CD14-positive monocyte (primary cell): ENCODE results near the gene SBF2. TPM values are rescaled to one million over a fixed set of nuclear protein-coding genes. Genes with fewer than 3 reads are reported as not detected.

Experiments
- DNase-seq, 3 donors: peaks; one replicate each; pipeline ENCODE4 v3.0.0-alpha.2; 2011 to 2022
- H2AFZ ChIP-seq: 2 replicates; pipeline ENCODE4 v1.6.0; 2012; ENCODE audit warnings: mild to moderate bottlenecking, low read depth, low read length, inconsistent platforms; ENCODE audit not compliant: insufficient read depth, poor library complexity, severe bottlenecking
- H3K27ac ChIP-seq, 2 donors: 1 replicate in 1 of 2; 2 replicates in 1 of 2; pipeline ENCODE4 v1.5.1; 2012 to 2013; ENCODE audit warnings: low read length in 2 of 2, control low read depth in 1 of 2, inconsistent platforms in 1 of 2, low read depth in 1 of 2, mild to moderate bottlenecking in 1 of 2
- H3K27me3 ChIP-seq, 2 donors: one replicate each; pipeline versions ENCODE4 v1.6.0 to v1.6.1; 2011 to 2013; ENCODE audit warnings: low read length in 2 of 2; ENCODE audit not compliant: control insufficient read depth in 2 of 2, insufficient read depth in 2 of 2
- H3K36me3 ChIP-seq, 2 donors: replicated peaks in 1 of 2; 1 replicate in 1 of 2; 2 replicates in 1 of 2; pipeline versions ENCODE4 v1.5.1 to v1.6.1; 2012 to 2013; ENCODE audit warnings: low read length in 2 of 2, control low read depth in 1 of 2, inconsistent platforms in 1 of 2, mild to moderate bottlenecking in 1 of 2; ENCODE audit not compliant: insufficient read depth in 2 of 2, control insufficient read depth in 1 of 2
- H3K4me1 ChIP-seq, 2 donors: 1 replicate in 1 of 2; 2 replicates in 1 of 2; pipeline versions ENCODE4 v1.5.1 to v1.6.1; 2012 to 2013; ENCODE audit warnings: low read length in 2 of 2, control low read depth in 1 of 2, inconsistent platforms in 1 of 2, mild to moderate bottlenecking in 1 of 2, moderate library complexity in 1 of 2; ENCODE audit not compliant: insufficient read depth in 2 of 2, control insufficient read depth in 1 of 2
- H3K4me2 ChIP-seq: replicated peaks from 2 replicates; pipeline ENCODE3; 2012; ENCODE audit warnings: low read length, moderate library complexity, mild to moderate bottlenecking; ENCODE audit not compliant: poor library complexity, severe bottlenecking; ENCODE audit errors: extremely low read depth
- H3K4me3 ChIP-seq, 3 experiments: fragments of 200-600 bp in 1 of 3; sonication (generic) in 1 of 3; replicated peaks in 1 of 3; 1 replicate in 2 of 3; 2 replicates in 1 of 3; pipeline ENCODE4 v1.5.1; 2011 to 2013; ENCODE audit warnings: low read length in 3 of 3, mild to moderate bottlenecking in 3 of 3, control low read depth in 2 of 3, low read depth in 2 of 3, inconsistent platforms in 1 of 3, moderate library complexity in 1 of 3
- H3K79me2 ChIP-seq: 2 replicates; pipeline ENCODE4 v1.6.0; 2012; ENCODE audit warnings: mild to moderate bottlenecking, control low read depth, inconsistent platforms, low read length, moderate library complexity; ENCODE audit not compliant: insufficient read depth
- H3K9ac ChIP-seq: 2 replicates; pipeline ENCODE4 v1.6.0; 2017; ENCODE audit warnings: low read length, mild to moderate bottlenecking; ENCODE audit not compliant: insufficient read depth, poor library complexity, severe bottlenecking
- H3K9me3 ChIP-seq, 2 donors: replicated peaks in 1 of 2; 1 replicate in 1 of 2; 2 replicates in 1 of 2; pipeline versions ENCODE4 v1.5.1 to v1.6.1; 2012 to 2013; ENCODE audit warnings: low read length in 2 of 2, control low read depth in 1 of 2; ENCODE audit not compliant: control insufficient read depth in 1 of 2, insufficient read depth in 1 of 2
- H4K20me1 ChIP-seq: 2 replicates; pipeline ENCODE4 v1.6.0; 2012; ENCODE audit warnings: mild to moderate bottlenecking, low read length, control low read depth, moderate library complexity; ENCODE audit not compliant: insufficient read depth
- H3K27ac Mint-ChIP-seq, 7 donors: one replicate each; pipeline ENCODE4 v1.8.0; 2020; ENCODE audit warnings: mild to moderate bottlenecking in 7 of 7, mixed read lengths in 7 of 7, moderate library complexity in 6 of 7, inconsistent platforms in 2 of 7
- H3K27me3 Mint-ChIP-seq, 3 donors: one replicate each; pipeline ENCODE4 v1.8.0; 2021 to 2022; ENCODE audit warnings: low read depth in 3 of 3, mild to moderate bottlenecking in 3 of 3, mixed read lengths in 3 of 3, moderate library complexity in 3 of 3, inconsistent platforms in 1 of 3
- H3K36me3 Mint-ChIP-seq, 2 donors: one replicate each; pipeline ENCODE4 v1.8.0; 2020; ENCODE audit warnings: mixed read lengths in 2 of 2, inconsistent platforms in 1 of 2, mild to moderate bottlenecking in 1 of 2
- H3K4me1 Mint-ChIP-seq: one replicate; pipeline ENCODE4 v1.8.0; 2020; ENCODE audit warnings: mild to moderate bottlenecking, mixed read lengths
- H3K4me3 Mint-ChIP-seq, 2 donors: one replicate each; pipeline ENCODE4 v1.8.0; 2020; ENCODE audit warnings: mild to moderate bottlenecking in 2 of 2, mixed read lengths in 2 of 2, moderate library complexity in 1 of 2
- H3K9me3 Mint-ChIP-seq, 7 donors: one replicate each; pipeline ENCODE4 v1.8.0; 2020 to 2022; ENCODE audit warnings: mixed read lengths in 7 of 7, mild to moderate bottlenecking in 6 of 7, moderate library complexity in 6 of 7, inconsistent platforms in 2 of 7
- WGBS: methylation state at CpG from one replicate; pipeline ENCODE4 v1.1.5; 2013; ENCODE audit warnings: missing lambda C conversion rate; ENCODE audit not compliant: insufficient coverage; 5-methylcytosine and 5-hydroxymethylcytosine counted together
- intact Hi-C, 2 donors: fragments of 100-400 bp; cut with micrococcal nuclease; formaldehyde crosslinking; loops; one replicate each; pipeline versions ENCODE4 v1.15.0 to v1.15.1; 2023
- polyA plus RNA-seq, 3 donors: library from polyadenylated mRNA; depleted of rRNA in 1 of 3; unstranded in 2 of 3; stranded (reverse) in 1 of 3; fragments of 300-500 nt in 2 of 3; fragments of >200 nt in 1 of 3; fragmentation: Illumina TruSeq in 2 of 3; gene quantifications; 1 replicate in 2 of 3; 2 replicates in 1 of 3; pipeline ENCODE4 v1.2.3, GENCODE V29; 2012 to 2021
- TF ChIP-seq, protein P1 (sequence below): fragments of 200-600 bp; IDR thresholded peaks from one replicate; pipeline ENCODE4 v1.8.0; 2022; ENCODE audit warnings: antibody characterized with exemption, mild to moderate bottlenecking

SBF2 gene
- polyA plus RNA-seq, 3 donors: 8.9 to 30.7 (median 16.4) TPM

DNA sequence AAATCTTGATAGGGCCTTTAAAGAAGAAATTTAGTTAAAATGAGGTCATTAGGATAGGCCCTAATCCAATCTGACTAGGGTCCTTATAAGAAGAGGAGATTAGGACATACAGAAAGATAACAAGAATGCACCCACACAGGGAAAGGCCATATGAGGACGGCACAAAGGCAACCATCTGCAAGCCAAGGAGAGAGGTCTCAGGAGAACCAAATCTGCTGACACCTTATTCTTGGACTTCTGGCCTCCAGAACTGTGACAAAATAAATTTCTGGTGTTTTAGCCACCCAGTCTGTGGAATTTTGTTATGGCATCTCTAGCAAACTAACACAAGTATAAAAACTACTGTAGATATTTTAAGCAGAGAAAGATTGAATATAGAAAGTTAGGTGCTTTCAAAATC lies 39.5 kb upstream of the SBF2 start:
- Histone ChIP-seq H3K4me2 (no peak overlapping the region), H3K9me3 (no peaks in the 10 kb centered on the region), H3K27ac (no peak overlapping the region), H2AFZ (no peak overlapping the region), H3K79me2 (no peaks in the 10 kb centered on the region), H3K36me3 (no peaks in the 10 kb centered on the region), H3K9ac (no peak overlapping the region), H3K27me3 (no peaks in the 10 kb centered on the region), H3K4me3 (no peak overlapping the region), H4K20me1 (no peaks in the 10 kb centered on the region), H3K4me1 (peaks cover 8% of the 10 kb centered on the region in 2 donors)
- no peak overlapping the region for H3K4me3 Mint-ChIP-seq
- H3K9me3 Mint-ChIP-seq: peaks cover 3 to 15% (median 6%) of the 10 kb centered on the region in 7 donors
- H3K27ac Mint-ChIP-seq: no peak overlapping the region
- TF ChIP-seq, protein P1, sequence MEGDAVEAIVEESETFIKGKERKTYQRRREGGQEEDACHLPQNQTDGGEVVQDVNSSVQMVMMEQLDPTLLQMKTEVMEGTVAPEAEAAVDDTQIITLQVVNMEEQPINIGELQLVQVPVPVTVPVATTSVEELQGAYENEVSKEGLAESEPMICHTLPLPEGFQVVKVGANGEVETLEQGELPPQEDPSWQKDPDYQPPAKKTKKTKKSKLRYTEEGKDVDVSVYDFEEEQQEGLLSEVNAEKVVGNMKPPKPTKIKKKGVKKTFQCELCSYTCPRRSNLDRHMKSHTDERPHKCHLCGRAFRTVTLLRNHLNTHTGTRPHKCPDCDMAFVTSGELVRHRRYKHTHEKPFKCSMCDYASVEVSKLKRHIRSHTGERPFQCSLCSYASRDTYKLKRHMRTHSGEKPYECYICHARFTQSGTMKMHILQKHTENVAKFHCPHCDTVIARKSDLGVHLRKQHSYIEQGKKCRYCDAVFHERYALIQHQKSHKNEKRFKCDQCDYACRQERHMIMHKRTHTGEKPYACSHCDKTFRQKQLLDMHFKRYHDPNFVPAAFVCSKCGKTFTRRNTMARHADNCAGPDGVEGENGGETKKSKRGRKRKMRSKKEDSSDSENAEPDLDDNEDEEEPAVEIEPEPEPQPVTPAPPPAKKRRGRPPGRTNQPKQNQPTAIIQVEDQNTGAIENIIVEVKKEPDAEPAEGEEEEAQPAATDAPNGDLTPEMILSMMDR: no peak
- WGBS: no CpG with 5 or more reads among the region's 1 CpG
- DNase-seq: no peak
- H3K27me3 Mint-ChIP-seq: peaks cover 0 to 8% (median 5%) of the 10 kb centered on the region in 3 donors
- intact Hi-C loops: no loop called here
- H3K36me3 Mint-ChIP-seq: peaks cover 2 to 3% of the 10 kb centered on the region in 2 donors
- H3K4me1 Mint-ChIP-seq: peaks cover 13% of the 10 kb centered on the region

DNA sequence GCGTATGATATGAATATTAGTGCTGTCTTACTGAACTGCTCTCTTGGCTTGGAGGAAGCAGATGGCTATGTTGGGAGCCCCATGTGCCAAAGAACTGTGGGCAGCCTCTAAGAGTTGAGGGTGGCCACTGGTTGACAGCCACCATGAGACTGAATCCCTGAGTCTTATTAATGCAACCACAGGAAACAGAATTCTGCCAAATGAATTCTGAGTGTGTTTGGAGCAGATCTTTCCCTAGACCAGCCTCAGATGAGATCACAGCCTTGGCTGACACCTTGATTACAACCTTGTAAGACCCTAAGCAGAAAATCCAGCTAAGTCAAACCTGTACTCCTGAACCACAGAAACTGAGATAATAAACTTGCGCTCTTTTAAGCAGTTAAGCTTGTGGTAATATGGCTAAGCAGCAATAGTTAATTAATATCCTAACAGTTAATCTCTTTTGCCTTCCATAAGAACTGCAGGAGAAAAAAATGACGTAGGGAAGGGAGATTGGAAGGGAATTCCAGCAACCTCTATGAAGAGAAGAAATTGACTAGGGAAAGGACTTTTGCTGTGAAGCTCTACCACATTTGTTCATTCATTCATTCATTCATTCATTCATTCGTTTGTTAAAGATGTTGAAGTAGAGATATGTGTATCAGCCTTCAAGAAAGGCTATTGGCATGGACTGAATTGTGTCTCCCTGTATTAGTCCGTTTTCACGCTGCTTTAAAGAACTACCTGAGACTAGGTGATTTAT lies 37.7 kb upstream of the SBF2 start:
- no peak overlapping the region for H3K4me3 Mint-ChIP-seq
- 100% methylated on average over 2 of the region's 6 CpGs for WGBS
- Histone ChIP-seq H3K4me1 (peaks cover 25 to 26% of the 10 kb centered on the region in 2 donors), H3K4me2 (no peak overlapping the region), H2AFZ (no peak overlapping the region), H3K27me3 (no peaks in the 10 kb centered on the region), H3K9me3 (no peaks in the 10 kb centered on the region), H3K27ac (no peak overlapping the region), H3K36me3 (no peaks in the 10 kb centered on the region), H4K20me1 (no peaks in the 10 kb centered on the region), H3K4me3 (no peak overlapping the region), H3K9ac (no peak overlapping the region), H3K79me2 (no peaks in the 10 kb centered on the region)
- TF ChIP-seq, protein P1: no peak
- peaks cover 3 to 15% (median 6%) of the 10 kb centered on the region in 7 donors for H3K9me3 Mint-ChIP-seq
- peaks cover 30% of the 10 kb centered on the region for H3K4me1 Mint-ChIP-seq
- H3K27me3 Mint-ChIP-seq: peaks cover 0 to 8% (median 5%) of the 10 kb centered on the region in 3 donors
- intact Hi-C loops: no loop called here
- H3K36me3 Mint-ChIP-seq: peaks cover 2 to 3% of the 10 kb centered on the region in 2 donors
- no peak overlapping the region for H3K27ac Mint-ChIP-seq
- DNase-seq: no peak
